Bronchial epithelial cell (primary cell): ENCODE measurements around the gene PLA2G5. TPM values are rescaled to one million over a fixed set of nuclear protein-coding genes. Genes with fewer than 3 reads are reported as not detected.

Experiments
- DNase-seq: peaks from one replicate; pipeline ENCODE4 v3.0.0-alpha.2; 2010; ENCODE audit warnings: low read depth
- FAIRE-seq: peaks from 2 replicates; lab custom pipeline; 2011; peaks lifted over from hg19 to GRCh38; lab: Jason Lieb, UNC
- H3K27me3 ChIP-seq: 2 replicates; pipeline ENCODE4 v1.5.1; 2011; ENCODE audit warnings: low read length; ENCODE audit not compliant: control insufficient read depth, insufficient read depth
- H3K36me3 ChIP-seq: 2 replicates; pipeline ENCODE4 v1.5.1; 2011; ENCODE audit warnings: low read length; ENCODE audit not compliant: control insufficient read depth, insufficient read depth
- H3K4me3 ChIP-seq: 2 replicates; pipeline ENCODE4 v1.5.1; 2011; ENCODE audit warnings: mild to moderate bottlenecking, low read depth, low read length, control low read depth
- total RNA-seq: library from RNA; depleted of rRNA; stranded (reverse); fragments of >200 nt; gene quantifications from 2 replicates; pipeline ENCODE4 v1.2.1, GENCODE V29; 2014
- TF ChIP-seq, protein P1 (sequence below): IDR thresholded peaks from 2 replicates; pipeline ENCODE4 v1.5.1; 2011; ENCODE audit warnings: mild to moderate bottlenecking, moderate library complexity, low read length, control low read depth, inconsistent platforms; ENCODE audit not compliant: insufficient read depth, severe bottlenecking

Gene PLA2G5
- total RNA-seq, 1 donor from 2014 or later: not detected

DNA sequence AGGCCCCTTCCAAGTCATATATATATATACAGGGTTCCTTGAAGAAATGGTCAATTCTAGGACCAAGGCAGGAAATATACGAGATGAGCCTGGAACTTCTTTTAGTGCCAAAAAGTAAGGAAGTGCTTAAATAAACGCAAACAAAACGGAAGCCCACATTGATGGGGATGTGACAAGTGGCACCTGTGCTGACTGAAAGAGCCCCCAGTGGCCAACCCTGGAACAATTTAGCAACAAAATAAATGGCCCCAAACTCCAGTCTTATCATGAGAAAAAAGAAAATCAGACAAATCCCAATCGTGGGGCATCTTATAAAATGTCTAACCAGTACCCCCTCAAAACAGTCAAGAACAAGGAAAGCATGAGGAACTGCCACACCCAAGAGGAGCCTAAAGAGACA lies 17.7 kb downstream of the PLA2G5 start:
- peaks cover 2% of the 10 kb centered on the region for H3K27me3 ChIP-seq
- no peak overlapping the region for H3K4me3 ChIP-seq
- H3K36me3 ChIP-seq: no peaks in the 10 kb centered on the region
- DNase-seq: no peak
- no peak for FAIRE-seq
- TF ChIP-seq, protein P1, sequence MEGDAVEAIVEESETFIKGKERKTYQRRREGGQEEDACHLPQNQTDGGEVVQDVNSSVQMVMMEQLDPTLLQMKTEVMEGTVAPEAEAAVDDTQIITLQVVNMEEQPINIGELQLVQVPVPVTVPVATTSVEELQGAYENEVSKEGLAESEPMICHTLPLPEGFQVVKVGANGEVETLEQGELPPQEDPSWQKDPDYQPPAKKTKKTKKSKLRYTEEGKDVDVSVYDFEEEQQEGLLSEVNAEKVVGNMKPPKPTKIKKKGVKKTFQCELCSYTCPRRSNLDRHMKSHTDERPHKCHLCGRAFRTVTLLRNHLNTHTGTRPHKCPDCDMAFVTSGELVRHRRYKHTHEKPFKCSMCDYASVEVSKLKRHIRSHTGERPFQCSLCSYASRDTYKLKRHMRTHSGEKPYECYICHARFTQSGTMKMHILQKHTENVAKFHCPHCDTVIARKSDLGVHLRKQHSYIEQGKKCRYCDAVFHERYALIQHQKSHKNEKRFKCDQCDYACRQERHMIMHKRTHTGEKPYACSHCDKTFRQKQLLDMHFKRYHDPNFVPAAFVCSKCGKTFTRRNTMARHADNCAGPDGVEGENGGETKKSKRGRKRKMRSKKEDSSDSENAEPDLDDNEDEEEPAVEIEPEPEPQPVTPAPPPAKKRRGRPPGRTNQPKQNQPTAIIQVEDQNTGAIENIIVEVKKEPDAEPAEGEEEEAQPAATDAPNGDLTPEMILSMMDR: no peak

DNA sequence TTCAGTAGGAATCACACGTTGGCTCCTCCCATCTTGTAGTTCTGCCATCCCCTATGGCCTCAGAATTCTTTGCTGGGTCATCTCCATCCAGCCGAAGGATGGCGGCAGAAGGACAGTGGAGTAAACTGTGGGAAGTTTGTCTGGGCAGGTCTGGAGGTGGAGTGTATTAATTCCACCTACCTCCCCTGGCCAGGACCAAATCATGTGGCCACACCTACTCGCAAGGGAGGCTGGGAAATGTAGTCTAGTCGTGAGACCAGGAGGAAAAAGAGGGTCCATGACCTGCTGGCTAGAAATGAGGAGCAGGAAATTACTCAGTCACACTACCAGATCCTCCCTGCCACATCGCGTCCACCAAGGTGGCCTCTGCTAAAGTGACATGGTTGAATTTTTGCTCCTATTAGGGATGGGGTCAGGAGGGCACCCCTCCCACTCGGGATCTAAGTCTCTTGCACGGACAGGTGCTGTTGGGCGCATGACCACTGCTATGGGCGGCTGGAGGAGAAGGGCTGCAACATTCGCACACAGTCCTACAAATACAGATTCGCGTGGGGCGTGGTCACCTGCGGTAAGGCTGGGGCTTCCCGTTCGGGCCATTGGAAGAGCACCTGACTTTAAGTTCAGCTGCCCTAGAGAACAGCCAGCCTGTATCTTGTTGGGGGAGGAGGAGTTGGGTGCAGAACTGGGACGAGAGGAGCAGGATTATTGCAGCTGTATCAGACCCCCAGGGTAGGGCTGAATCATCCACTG lies 19.5 kb downstream of the PLA2G5 start:
- Histone ChIP-seq H3K36me3 (no peaks in the 10 kb centered on the region), H3K4me3 (no peak overlapping the region), H3K27me3 (no peaks in the 10 kb centered on the region)
- DNase-seq (peak; percentile 5), FAIRE-seq (no peak)
- TF ChIP-seq, protein P1: no peak

DNA sequence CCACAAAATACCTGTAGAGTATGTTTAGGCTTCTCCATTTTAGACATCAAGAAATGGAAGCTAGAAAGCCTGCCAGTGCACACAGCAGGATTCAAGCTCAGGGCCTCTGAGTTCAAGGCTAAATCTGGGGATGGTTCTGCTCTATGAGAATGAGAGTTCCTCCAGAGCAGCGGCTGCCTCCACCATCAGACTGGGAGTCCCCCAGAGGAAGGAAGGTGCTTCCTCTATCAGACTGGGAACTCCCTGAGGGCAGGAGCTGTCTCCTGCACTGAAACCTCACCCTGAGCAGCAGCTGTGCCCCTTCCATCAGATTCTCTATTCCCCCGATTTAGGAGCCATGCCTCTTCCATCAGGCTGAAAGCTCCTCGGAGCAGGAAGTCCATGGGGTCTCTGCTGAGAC lies 20.1 kb downstream of the PLA2G5 start:
- TF ChIP-seq, protein P1: no peak
- no peaks in the 10 kb centered on the region for H3K36me3 ChIP-seq

DNA sequence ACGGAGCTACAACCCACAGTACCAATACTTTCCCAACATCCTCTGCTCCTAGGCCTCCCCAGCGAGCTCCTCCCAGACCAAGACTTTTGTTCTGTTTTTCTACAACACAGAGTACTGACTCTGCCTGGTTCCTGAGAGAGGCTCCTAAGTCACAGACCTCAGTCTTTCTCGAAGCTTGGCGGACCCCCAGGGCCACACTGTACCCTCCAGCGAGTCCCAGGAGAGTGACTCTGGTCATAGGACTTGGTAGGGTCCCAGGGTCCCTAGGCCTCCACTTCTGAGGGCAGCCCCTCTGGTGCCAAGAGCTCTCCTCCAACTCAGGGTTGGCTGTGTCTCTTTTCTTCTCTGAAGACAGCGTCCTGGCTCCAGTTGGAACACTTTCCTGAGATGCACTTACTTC lies 20.6 kb downstream of the PLA2G5 start:
- FAIRE-seq: no peak
- no peak for DNase-seq
- Histone ChIP-seq H3K4me3 (no peak overlapping the region), H3K27me3 (no peaks in the 10 kb centered on the region), H3K36me3 (no peaks in the 10 kb centered on the region)
- TF ChIP-seq, protein P1: no peak

More for the DNA sequence above, 20.1 kb downstream of the PLA2G5 start:
- FAIRE-seq (no peak), DNase-seq (no peak)
- no peak overlapping the region for H3K4me3 ChIP-seq
- no peaks in the 10 kb centered on the region for H3K27me3 ChIP-seq

DNA sequence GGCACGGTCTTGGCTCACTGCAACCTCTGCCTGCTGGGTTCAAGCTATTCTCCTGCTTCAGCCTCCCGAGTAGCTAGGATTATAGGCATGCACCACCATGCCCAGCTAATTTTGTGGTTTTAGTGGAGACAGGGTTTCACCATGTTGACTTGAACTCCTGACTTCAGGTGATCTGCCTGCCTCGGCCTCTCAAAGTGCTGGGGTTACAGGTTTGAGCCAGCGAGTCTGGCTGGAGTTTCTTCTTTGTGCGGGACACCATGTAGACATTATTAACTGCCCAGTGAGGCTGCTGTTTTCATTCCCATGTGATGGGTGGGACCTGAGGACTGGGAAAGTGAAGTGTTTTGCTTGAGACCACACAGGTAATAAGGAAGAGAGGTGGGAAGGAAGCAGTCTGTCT lies 23.3 kb downstream of the PLA2G5 start:
- no peaks in the 10 kb centered on the region for H3K36me3 ChIP-seq
- TF ChIP-seq, protein P1: no peak
- no peak for DNase-seq
- no peaks in the 10 kb centered on the region for H3K27me3 ChIP-seq
- H3K4me3 ChIP-seq: no peak overlapping the region
- FAIRE-seq: no peak
